ENCODE measurements around the gene COX14.

Gene COX14

GRCh38 chr12:50167049-50167828 is 55.2 kb downstream of the COX14 start, which contains the start of gene CERS5 (continued):
- TF ChIP-seq ZSCAN18 (tag by site-specific recombination; IDR thresholded peaks at IDR 0.05) = no peak
- no peak for TF ChIP-seq MZF1 (tag by site-specific recombination; IDR thresholded peaks at IDR 0.05; ENCODE audit: borderline replicate concordance)
- peak; percentile 98 for TF ChIP-seq ZNF366 (tag by site-specific recombination; conservative IDR thresholded peaks at IDR 0.05)
- TF ChIP-seq ZXDB (tag by site-specific recombination; IDR thresholded peaks at IDR 0.05) = peak; percentile 79; the same call in 1 of the 2 replicates
- 0 out of 2 replicates have a peak, but pooled peaks have one; percentile 33 for TF ChIP-seq ZNF398 (tag by site-specific recombination; IDR thresholded peaks at IDR 0.05)
- TF ChIP-seq ZBTB11 (tag by site-specific recombination; conservative IDR thresholded peaks at IDR 0.05; ENCODE audit: low read depth) = peak; percentile 79
- TF ChIP-seq ZFP69B (tag by site-specific recombination; IDR thresholded peaks at IDR 0.05) = peak; percentile 34; the same call in 1 of the 2 replicates
- no peak for TF ChIP-seq ZNF433 (tag by site-specific recombination; IDR thresholded peaks at IDR 0.05; ENCODE audit: low read depth)
- TF ChIP-seq ZNF114 (tag by site-specific recombination; IDR thresholded peaks at IDR 0.05) = no peak
- peak; percentile 90 for TF ChIP-seq ZNF600 (tag by site-specific recombination; IDR thresholded peaks at IDR 0.05)
- TF ChIP-seq ZNF558 (tag by site-specific recombination; IDR thresholded peaks at IDR 0.05) = no peak
- TF ChIP-seq OVOL3 (tag by site-specific recombination; IDR thresholded peaks at IDR 0.05) = no peak
- no peak for TF ChIP-seq MEIS1 (CRISPR knock-in tag; IDR thresholded peaks at IDR 0.05; ENCODE audit: borderline replicate concordance)
- TF ChIP-seq ZNF311 (tag by site-specific recombination; IDR thresholded peaks at IDR 0.05; ENCODE audit: borderline replicate concordance) = no peak
- no peak for TF ChIP-seq ZNF830 (tag by site-specific recombination; IDR thresholded peaks at IDR 0.05; ENCODE audit: low read depth)
- no peak for TF ChIP-seq ZNF404 (tag by site-specific recombination; IDR thresholded peaks at IDR 0.05)
- peak; percentile 89 for TF ChIP-seq HIC1 (tag by site-specific recombination; IDR thresholded peaks at IDR 0.05)
- no peak for TF ChIP-seq ZNF555 (tag by site-specific recombination; conservative IDR thresholded peaks at IDR 0.05)
- 0 out of 2 replicates have a peak, but pooled peaks have one; percentile 25 for TF ChIP-seq ZBTB7A (tag by site-specific recombination; IDR thresholded peaks at IDR 0.05; ENCODE audit: low read depth)
- TF ChIP-seq BCL11B (tag by site-specific recombination; IDR thresholded peaks at IDR 0.05; ENCODE audit: low read depth) = no peak; the same call in 1 of the 2 replicates
- TF ChIP-seq ZNF501 (tag by site-specific recombination; IDR thresholded peaks at IDR 0.05) = peak; percentile 89
- peak; percentile 43 for TF ChIP-seq ZNF660 (tag by site-specific recombination; IDR thresholded peaks at IDR 0.05)
- no peak for TF ChIP-seq ZNF776 (tag by site-specific recombination; IDR thresholded peaks at IDR 0.05; ENCODE audit: borderline replicate concordance)
- no peak for TF ChIP-seq PRDM2 (tag by site-specific recombination; IDR thresholded peaks at IDR 0.05; ENCODE audit: borderline replicate concordance)

Data from HEK293 (cell line).